ENCODE measurements around the gene PRKCE. TPM values are rescaled to one million over a fixed set of nuclear protein-coding genes. Genes with fewer than 3 reads are reported as not detected.

PRKCE gene
- total and polyA plus RNA-seq, 2 experiments from 2014 or later: 0.94 to 1.2 TPM

DNA sequence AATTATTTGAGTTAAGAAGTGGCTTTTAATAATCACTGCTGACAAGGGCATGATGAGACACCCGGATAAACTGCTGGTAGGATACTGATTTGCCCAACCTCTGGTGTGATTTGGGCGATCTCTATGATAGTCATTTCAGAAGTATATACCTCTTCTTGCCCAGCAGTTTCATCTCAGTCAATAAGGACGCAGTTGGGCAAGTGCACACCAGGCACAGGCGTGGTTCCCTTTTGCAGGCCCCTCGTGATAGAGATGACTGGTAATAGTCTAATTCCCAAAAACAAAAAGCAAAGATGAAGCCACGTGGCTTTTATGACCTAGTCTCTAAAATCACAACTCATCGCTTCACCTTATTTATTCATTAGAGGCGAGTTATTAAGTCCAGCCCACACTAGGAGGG lies 246.4 kb downstream of the PRKCE start:
- no peaks in the 10 kb centered on the region for H3K36me3 Mint-ChIP-seq (ENCODE audit: low read depth)
- no peak overlapping the region for H3K4me2 ChIP-seq
- H3K27ac Mint-ChIP-seq: no peak overlapping the region
- H3K4me3 Mint-ChIP-seq: no peak overlapping the region
- no peaks in the 10 kb centered on the region for H3K9me3 Mint-ChIP-seq
- no peaks in the 10 kb centered on the region for H3K4me1 Mint-ChIP-seq
- H4K20me1 ChIP-seq (replicated peaks; ENCODE audit: insufficient read depth): no peaks in the 10 kb centered on the region
- H3K36me3 ChIP-seq (ENCODE audit: insufficient read depth): no peaks in the 10 kb centered on the region
- no peak overlapping the region for H3K4me3 ChIP-seq
- no peaks in the 10 kb centered on the region for H3K79me2 ChIP-seq (replicated peaks; ENCODE audit: insufficient read depth)
- no peak for TF ChIP-seq STAT1 (IDR thresholded peaks at IDR 0.05; ENCODE audit: unreplicated experiment)
- H3K27me3 Mint-ChIP-seq (ENCODE audit: insufficient read depth, low read depth, poor library complexity): peaks cover 5% of the 10 kb centered on the region
- no peaks in the 10 kb centered on the region; the same call in 1 of the 2 replicates for H3K9me2 ChIP-seq (ENCODE audit: insufficient read depth)
- no peaks in the 10 kb centered on the region for H3K27me3 ChIP-seq (ENCODE audit: insufficient read depth)
- no peaks in the 10 kb centered on the region for H3F3A ChIP-seq (replicated peaks; ENCODE audit: low read depth)
- no peak for DNase-seq (ENCODE audit: low spot score)
- no peak overlapping the region for H3K27ac ChIP-seq (ENCODE audit: low read depth)
- H3K4me1 ChIP-seq (ENCODE audit: insufficient read depth): no peaks in the 10 kb centered on the region
- H2AFZ ChIP-seq: no peak overlapping the region
- ATAC-seq: no peak

DNA sequence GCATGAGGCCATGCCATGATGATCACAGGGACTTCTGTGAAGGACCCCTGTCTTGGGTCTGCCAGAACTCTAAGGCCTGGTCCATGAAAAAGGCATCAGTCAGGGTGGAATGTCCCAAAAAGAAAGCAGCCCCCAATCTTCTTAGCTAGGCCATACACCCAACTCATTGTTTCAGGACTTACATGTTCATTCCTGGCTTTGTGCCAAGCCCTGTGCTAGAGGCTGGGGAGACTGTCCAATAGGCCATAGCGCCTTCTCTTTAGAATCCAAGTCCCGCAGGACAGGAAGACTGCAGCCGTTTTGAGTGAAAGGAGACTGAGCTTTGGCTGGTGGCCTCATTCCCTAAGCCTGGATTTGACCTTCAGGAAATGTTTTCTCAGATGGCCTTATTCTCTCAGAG lies 247.3 kb downstream of the PRKCE start:
- H3F3A ChIP-seq (replicated peaks; ENCODE audit: low read depth): no peaks in the 10 kb centered on the region
- H3K27me3 ChIP-seq (ENCODE audit: insufficient read depth): no peaks in the 10 kb centered on the region
- H3K36me3 ChIP-seq (ENCODE audit: insufficient read depth): no peaks in the 10 kb centered on the region
- peaks cover 5% of the 10 kb centered on the region for H3K27me3 Mint-ChIP-seq (ENCODE audit: insufficient read depth, low read depth, poor library complexity)
- H3K4me3 Mint-ChIP-seq: no peak overlapping the region
- H3K4me2 ChIP-seq: no peak overlapping the region
- H3K27ac Mint-ChIP-seq: no peak overlapping the region
- DNase-seq (ENCODE audit: low spot score): no peak
- H3K79me2 ChIP-seq (replicated peaks; ENCODE audit: insufficient read depth): no peaks in the 10 kb centered on the region
- H3K4me3 ChIP-seq: no peak overlapping the region
- no peaks in the 10 kb centered on the region for H3K4me1 ChIP-seq (ENCODE audit: insufficient read depth)
- no peaks in the 10 kb centered on the region for H3K4me1 Mint-ChIP-seq
- ATAC-seq: no peak
- H3K27ac ChIP-seq (ENCODE audit: low read depth): no peak overlapping the region
- no peaks in the 10 kb centered on the region for H4K20me1 ChIP-seq (replicated peaks; ENCODE audit: insufficient read depth)
- H3K9me3 Mint-ChIP-seq: no peaks in the 10 kb centered on the region
- H3K9me2 ChIP-seq (ENCODE audit: insufficient read depth): no peaks in the 10 kb centered on the region; the same call in 1 of the 2 replicates
- H2AFZ ChIP-seq: no peak overlapping the region
- H3K36me3 Mint-ChIP-seq (ENCODE audit: low read depth): no peaks in the 10 kb centered on the region
- TF ChIP-seq JUNB (IDR thresholded peaks at IDR 0.05; ENCODE audit: unreplicated experiment) (no peak), ZNF331 (CRISPR knock-in tag; IDR thresholded peaks at IDR 0.05; ENCODE audit: low read depth) (no peak), EZH2phosphoT487 (IDR thresholded peaks at IDR 0.05; ENCODE audit: unreplicated experiment) (no peak), EZH2 (IDR thresholded peaks at IDR 0.05; ENCODE audit: low read depth, unreplicated experiment) (no peak), STAT1 (IDR thresholded peaks at IDR 0.05; ENCODE audit: unreplicated experiment) (no peak), POLR2AphosphoS5 (IDR thresholded peaks at IDR 0.05; ENCODE audit: low read depth) (no peak), ZNF114 (CRISPR knock-in tag; IDR thresholded peaks at IDR 0.05) (no peak), NANOG (IDR thresholded peaks at IDR 0.05; ENCODE audit: borderline replicate concordance) (no peak), CREB1 (CRISPR knock-in tag; IDR thresholded peaks at IDR 0.05; ENCODE audit: low read depth) (no peak)
- TF ChIP-seq, protein P1, sequence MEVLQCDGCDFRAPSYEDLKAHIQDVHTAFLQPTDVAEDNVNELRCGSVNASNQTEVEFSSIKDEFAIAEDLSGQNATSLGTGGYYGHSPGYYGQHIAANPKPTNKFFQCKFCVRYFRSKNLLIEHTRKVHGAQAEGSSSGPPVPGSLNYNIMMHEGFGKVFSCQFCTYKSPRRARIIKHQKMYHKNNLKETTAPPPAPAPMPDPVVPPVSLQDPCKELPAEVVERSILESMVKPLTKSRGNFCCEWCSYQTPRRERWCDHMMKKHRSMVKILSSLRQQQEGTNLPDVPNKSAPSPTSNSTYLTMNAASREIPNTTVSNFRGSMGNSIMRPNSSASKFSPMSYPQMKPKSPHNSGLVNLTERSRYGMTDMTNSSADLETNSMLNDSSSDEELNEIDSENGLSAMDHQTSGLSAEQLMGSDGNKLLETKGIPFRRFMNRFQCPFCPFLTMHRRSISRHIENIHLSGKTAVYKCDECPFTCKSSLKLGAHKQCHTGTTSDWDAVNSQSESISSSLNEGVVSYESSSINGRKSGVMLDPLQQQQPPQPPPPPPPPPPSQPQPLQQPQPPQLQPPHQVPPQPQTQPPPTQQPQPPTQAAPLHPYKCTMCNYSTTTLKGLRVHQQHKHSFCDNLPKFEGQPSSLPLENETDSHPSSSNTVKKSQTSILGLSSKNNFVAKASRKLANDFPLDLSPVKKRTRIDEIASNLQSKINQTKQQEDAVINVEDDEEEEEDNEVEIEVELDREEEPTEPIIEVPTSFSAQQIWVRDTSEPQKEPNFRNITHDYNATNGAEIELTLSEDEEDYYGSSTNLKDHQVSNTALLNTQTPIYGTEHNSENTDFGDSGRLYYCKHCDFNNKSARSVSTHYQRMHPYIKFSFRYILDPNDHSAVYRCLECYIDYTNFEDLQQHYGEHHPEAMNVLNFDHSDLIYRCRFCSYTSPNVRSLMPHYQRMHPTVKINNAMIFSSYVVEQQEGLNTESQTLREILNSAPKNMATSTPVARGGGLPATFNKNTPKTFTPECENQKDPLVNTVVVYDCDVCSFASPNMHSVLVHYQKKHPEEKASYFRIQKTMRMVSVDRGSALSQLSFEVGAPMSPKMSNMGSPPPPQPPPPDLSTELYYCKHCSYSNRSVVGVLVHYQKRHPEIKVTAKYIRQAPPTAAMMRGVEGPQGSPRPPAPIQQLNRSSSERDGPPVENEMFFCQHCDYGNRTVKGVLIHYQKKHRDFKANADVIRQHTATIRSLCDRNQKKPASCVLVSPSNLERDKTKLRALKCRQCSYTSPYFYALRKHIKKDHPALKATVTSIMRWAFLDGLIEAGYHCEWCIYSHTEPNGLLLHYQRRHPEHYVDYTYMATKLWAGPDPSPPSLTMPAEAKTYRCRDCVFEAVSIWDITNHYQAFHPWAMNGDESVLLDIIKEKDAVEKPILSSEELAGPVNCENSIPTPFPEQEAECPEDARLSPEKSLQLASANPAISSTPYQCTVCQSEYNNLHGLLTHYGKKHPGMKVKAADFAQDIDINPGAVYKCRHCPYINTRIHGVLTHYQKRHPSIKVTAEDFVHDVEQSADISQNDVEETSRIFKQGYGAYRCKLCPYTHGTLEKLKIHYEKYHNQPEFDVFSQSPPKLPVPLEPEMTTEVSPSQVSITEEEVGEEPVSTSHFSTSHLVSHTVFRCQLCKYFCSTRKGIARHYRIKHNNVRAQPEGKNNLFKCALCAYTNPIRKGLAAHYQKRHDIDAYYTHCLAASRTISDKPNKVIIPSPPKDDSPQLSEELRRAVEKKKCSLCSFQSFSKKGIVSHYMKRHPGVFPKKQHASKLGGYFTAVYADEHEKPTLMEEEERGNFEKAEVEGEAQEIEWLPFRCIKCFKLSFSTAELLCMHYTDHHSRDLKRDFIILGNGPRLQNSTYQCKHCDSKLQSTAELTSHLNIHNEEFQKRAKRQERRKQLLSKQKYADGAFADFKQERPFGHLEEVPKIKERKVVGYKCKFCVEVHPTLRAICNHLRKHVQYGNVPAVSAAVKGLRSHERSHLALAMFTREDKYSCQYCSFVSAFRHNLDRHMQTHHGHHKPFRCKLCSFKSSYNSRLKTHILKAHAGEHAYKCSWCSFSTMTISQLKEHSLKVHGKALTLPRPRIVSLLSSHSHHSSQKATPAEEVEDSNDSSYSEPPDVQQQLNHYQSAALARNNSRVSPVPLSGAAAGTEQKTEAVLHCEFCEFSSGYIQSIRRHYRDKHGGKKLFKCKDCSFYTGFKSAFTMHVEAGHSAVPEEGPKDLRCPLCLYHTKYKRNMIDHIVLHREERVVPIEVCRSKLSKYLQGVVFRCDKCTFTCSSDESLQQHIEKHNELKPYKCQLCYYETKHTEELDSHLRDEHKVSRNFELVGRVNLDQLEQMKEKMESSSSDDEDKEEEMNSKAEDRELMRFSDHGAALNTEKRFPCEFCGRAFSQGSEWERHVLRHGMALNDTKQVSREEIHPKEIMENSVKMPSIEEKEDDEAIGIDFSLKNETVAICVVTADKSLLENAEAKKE (CRISPR knock-in tag; IDR thresholded peaks at IDR 0.05): no peak
- TF ChIP-seq, protein P2, sequence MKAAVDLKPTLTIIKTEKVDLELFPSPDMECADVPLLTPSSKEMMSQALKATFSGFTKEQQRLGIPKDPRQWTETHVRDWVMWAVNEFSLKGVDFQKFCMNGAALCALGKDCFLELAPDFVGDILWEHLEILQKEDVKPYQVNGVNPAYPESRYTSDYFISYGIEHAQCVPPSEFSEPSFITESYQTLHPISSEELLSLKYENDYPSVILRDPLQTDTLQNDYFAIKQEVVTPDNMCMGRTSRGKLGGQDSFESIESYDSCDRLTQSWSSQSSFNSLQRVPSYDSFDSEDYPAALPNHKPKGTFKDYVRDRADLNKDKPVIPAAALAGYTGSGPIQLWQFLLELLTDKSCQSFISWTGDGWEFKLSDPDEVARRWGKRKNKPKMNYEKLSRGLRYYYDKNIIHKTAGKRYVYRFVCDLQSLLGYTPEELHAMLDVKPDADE (IDR thresholded peaks at IDR 0.05): no peak
- TF ChIP-seq, protein P3, sequence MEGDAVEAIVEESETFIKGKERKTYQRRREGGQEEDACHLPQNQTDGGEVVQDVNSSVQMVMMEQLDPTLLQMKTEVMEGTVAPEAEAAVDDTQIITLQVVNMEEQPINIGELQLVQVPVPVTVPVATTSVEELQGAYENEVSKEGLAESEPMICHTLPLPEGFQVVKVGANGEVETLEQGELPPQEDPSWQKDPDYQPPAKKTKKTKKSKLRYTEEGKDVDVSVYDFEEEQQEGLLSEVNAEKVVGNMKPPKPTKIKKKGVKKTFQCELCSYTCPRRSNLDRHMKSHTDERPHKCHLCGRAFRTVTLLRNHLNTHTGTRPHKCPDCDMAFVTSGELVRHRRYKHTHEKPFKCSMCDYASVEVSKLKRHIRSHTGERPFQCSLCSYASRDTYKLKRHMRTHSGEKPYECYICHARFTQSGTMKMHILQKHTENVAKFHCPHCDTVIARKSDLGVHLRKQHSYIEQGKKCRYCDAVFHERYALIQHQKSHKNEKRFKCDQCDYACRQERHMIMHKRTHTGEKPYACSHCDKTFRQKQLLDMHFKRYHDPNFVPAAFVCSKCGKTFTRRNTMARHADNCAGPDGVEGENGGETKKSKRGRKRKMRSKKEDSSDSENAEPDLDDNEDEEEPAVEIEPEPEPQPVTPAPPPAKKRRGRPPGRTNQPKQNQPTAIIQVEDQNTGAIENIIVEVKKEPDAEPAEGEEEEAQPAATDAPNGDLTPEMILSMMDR (conservative IDR thresholded peaks at IDR 0.05; ENCODE audit: low read depth in 2 of 2): no peak
